Esophagus squamous epithelium (tissue), 5 donors: Measurements from ENCODE around the gene TRNP1. TPM values are rescaled to one million over a fixed set of nuclear protein-coding genes. Genes with fewer than 3 reads are reported as not detected.

Source experiments
- DNase-seq: peaks from one replicate; lab custom pipeline; 2025; lab: John Stamatoyannopoulos, UW
- H3K27ac ChIP-seq, 4 donors: fragments of 200-600 bp; sonication (generic); one replicate each; pipeline ENCODE4 v1.5.1; 2016 to 2019; ENCODE audit warnings: mild to moderate bottlenecking in 1 of 4
- H3K27me3 ChIP-seq, 4 donors: fragments of 200-600 bp; sonication (generic); 1 replicate in 3 of 4; 2 replicates in 1 of 4; pipeline versions ENCODE4 v1.5.1 to v1.6.0; 2017 to 2021; ENCODE audit warnings: antibody characterized with exemption in 1 of 4
- H3K36me3 ChIP-seq, 3 donors: fragments of 200-600 bp; sonication (generic); one replicate each; pipeline ENCODE4 v1.5.1; 2016 to 2019
- H3K4me1 ChIP-seq, 3 donors: fragments of 200-600 bp; sonication (generic); one replicate each; pipeline ENCODE4 v1.5.1; 2017 to 2019
- H3K4me3 ChIP-seq, 4 donors: fragments of 200-600 bp; sonication (generic); 1 replicate in 3 of 4; 2 replicates in 1 of 4; pipeline ENCODE4 v1.5.1; 2016 to 2019; ENCODE audit warnings: mild to moderate bottlenecking in 2 of 4, moderate library complexity in 1 of 4
- H3K9me3 ChIP-seq, 3 donors: fragments of 200-600 bp; sonication (generic); one replicate each; pipeline ENCODE4 v1.5.1; 2016 to 2019
- CTCF ChIP-seq, 6 experiments: fragments of 450-650 bp in 4 of 6; fragments of 200-600 bp in 2 of 6; sonication (generic) in 2 of 6; IDR thresholded peaks; one replicate each; pipeline ENCODE4 v1.5.1; 2016 to 2019; ENCODE audit warnings: antibody characterized with exemption in 6 of 6, mild to moderate bottlenecking in 4 of 6, moderate library complexity in 4 of 6
- POLR2A ChIP-seq, 4 donors: fragments of 450-650 bp; IDR thresholded peaks; one replicate each; pipeline ENCODE4 v1.6.1; 2017; ENCODE audit warnings: antibody characterized with exemption in 4 of 4, mild to moderate bottlenecking in 4 of 4, moderate library complexity in 3 of 4
- WGBS, 2 donors: methylation state at CpG; one replicate each; pipeline ENCODE4 v1.1.5; 2018; 5-methylcytosine and 5-hydroxymethylcytosine counted together
- intact Hi-C: fragments of 100-400 bp; cut with DNase I; formaldehyde crosslinking; loops from one replicate; pipeline ENCODE4 v1.15.0; 2022
- total RNA-seq, 4 donors: library from RNA; depleted of rRNA; stranded (reverse); fragments of >200 nt; gene quantifications; one replicate each; pipeline ENCODE4 v1.1.0, GENCODE V29; 2016
- donor health status: DM: yes; HTN: yes; CAD: no.

TRNP1 gene
- total RNA-seq, 4 donors from 2014 or later: 26.9 to 208 (median 64.5) TPM

DNA sequence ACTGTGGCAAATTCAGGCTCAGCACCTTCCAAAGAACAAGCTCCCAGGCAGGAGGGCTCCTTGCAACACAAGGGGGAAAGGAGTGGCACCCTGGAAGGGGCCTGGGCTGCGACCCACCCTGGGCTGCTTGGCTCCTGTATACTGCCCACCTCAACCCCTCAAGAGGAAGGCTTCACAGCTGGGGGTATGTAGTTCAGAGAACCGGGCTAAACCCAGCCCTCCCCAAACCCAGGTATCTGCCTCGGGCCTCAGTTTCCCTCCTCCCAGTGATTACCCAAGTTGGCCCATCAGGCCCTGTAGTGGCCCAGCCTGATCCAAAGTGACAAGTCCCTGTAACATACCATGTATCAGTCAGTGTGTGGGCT is 11.7 kb downstream of the TRNP1 start:
- Histone ChIP-seq H3K9me3 (no peaks in the 10 kb centered on the region), H3K4me1 (peaks cover 52 to 100% (median 60%) of the 10 kb centered on the region in 3 donors), H3K4me3 (no peak overlapping the region), H3K36me3 (peaks cover 11 to 47% (median 17%) of the 10 kb centered on the region in 3 donors), H3K27ac (peak overlapping the region; percentile 24 to 98 (median 72)), H3K27me3 (no peaks in the 10 kb centered on the region)
- intact Hi-C loops: no loop called here
- DNase-seq: no peak
- TF ChIP-seq POLR2A (IDR thresholded peaks at IDR 0.05): no peak
- no peak for TF ChIP-seq CTCF (IDR thresholded peaks at IDR 0.05)
- WGBS, 2 donors: 94 to 100% methylated on average over 1 to 2 of the region's 3 CpGs

DNA sequence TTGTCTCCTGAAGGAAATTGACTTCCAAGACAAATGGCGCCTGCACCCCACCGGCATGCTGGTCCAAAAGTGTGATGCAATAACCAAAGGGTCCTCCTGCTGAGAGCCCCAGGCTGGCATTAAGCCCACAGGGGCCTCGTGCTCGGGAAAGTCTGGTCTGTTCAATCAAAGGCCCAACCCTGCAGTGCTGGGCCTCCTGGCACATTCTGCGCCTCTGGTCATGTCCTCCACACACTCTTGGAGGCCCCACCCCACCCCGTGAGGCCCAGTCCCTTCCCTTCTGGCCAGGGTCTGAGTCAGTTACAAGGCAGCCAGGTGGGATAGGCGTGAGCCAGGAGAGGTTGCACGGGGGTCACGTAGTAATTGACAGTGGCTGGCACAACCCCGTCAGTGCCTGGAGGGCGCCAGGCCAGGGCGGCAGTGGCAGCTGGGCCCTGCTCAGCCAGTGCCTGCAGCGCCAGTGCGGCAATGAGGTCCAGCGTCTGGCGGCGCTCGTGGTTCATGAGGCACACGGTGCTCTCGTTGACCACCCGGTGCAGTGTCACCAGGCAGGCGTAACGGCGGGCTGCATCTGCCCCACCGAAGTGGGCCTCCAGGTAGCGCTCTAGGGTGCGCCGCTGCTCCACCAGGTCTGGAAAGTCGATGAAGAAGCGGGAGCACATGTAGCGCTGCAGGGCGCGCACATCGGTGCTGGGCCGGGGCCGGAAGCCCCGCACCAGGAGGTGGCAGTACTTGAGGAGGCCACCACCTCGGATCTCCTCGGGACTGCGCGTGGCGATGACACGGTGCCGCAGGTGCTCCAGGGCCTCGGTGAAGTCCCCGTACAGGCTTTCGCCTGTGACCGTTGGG is 12.4 kb downstream of the TRNP1 start:
- no peak for DNase-seq
- intact Hi-C loops: no loop called here
- TF ChIP-seq CTCF (IDR thresholded peaks at IDR 0.05) (no peak), POLR2A (IDR thresholded peaks at IDR 0.05) (peak in 1 of 4 donors; percentile 6)
- Histone ChIP-seq H3K9me3 (no peaks in the 10 kb centered on the region), H3K4me1 (peaks cover 51 to 100% (median 61%) of the 10 kb centered on the region in 3 donors), H3K27me3 (no peaks in the 10 kb centered on the region), H3K27ac (peak overlapping the region; percentile 24 to 98 (median 72)), H3K36me3 (peaks cover 11 to 47% (median 17%) of the 10 kb centered on the region in 3 donors), H3K4me3 (no peak overlapping the region)
- 74 to 98% methylated on average over 5 to 28 of the region's 48 CpGs for WGBS, 2 donors

DNA sequence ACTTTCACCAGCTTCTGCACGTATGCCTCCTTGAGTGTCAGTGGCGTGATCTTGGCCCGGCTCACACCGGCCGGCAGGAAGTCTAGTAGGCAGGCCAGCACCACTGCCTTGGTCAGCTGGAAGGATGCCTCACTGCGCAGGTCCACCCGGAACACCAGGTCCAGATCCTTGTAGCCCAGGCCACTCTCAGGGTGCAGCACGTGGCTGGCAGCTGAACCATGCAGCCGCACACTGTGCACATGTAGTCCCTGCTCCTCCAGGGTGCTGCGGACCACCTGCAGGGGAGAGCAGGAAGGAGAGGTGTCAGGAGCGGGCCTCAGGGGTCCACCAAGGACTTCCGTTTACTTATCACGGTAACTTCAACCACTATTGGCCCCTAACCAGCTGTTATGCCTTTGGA is 13.2 kb downstream of the TRNP1 start:
- Histone ChIP-seq H3K9me3 (no peaks in the 10 kb centered on the region), H3K27ac (peak overlapping the region in 3 of 4 donors; percentile 16 to 98 (median 95)), H3K36me3 (peaks cover 11 to 47% (median 17%) of the 10 kb centered on the region in 3 donors), H3K4me3 (no peak overlapping the region), H3K27me3 (no peaks in the 10 kb centered on the region), H3K4me1 (peaks cover 43 to 99% (median 54%) of the 10 kb centered on the region in 3 donors)
- WGBS, 2 donors: 61 to 62% methylated on average over 2 to 9 of the region's 13 CpGs
- DNase-seq: no peak
- TF ChIP-seq POLR2A (IDR thresholded peaks at IDR 0.05) (no peak), CTCF (IDR thresholded peaks at IDR 0.05) (no peak)
- intact Hi-C loops: no loop called here

- no peaks in the 10 kb centered on the region for H3K9me3 ChIP-seq
- H3K4me3 ChIP-seq: peak overlapping the region in 3 of 4 donors; percentile 25 to 87 (median 58)
- intact Hi-C loops: no loop called here
- peak overlapping the region; percentile 67 to 98 (median 95) for H3K27ac ChIP-seq
- WGBS, 2 donors: 57 to 59% methylated on average over 5 to 9 of the region's 9 CpGs
- no peak for DNase-seq
- peaks cover 41 to 99% (median 49%) of the 10 kb centered on the region in 3 donors for H3K4me1 ChIP-seq
- H3K27me3 ChIP-seq: peaks cover 0 to 5% (median 0%) of the 10 kb centered on the region in 4 donors
- TF ChIP-seq POLR2A (IDR thresholded peaks at IDR 0.05) (peak in 1 of 4 donors; percentile 21), CTCF (IDR thresholded peaks at IDR 0.05) (no peak)
- H3K36me3 ChIP-seq: peaks cover 11 to 39% (median 17%) of the 10 kb centered on the region in 3 donors
These were observed 14.6 kb downstream of the TRNP1 start for GRCh38 chr1:27007909-27008582.
